Stimulated activated CD4-positive, alpha-beta T cell treated with anti-CD3 and anti-CD28 coated beads, Interleukin-1b, Interleukin-23, amount 100 ng/mL, for 24 hours (primary cell): Measurements from ENCODE around the gene CHFR.
"Not testable (repeated sequence)": the region's sequence is repeated elsewhere in the genome, so short reads cannot be mapped to it uniquely, and the experiment has no call there.

Experiments used
- DNase-seq, 4 experiments: peaks; one replicate each; pipeline ENCODE4 v3.0.0-alpha.2; 2020; ENCODE audit warnings: low read depth in 4 of 4, low spot score in 1 of 4

CHFR gene

GRCh38 chr12:132841151-132841550 is 46.3 kb downstream of the CHFR start:
- DNase-seq, result no peak

- DNase-seq, result no peak
These were observed 46.9 kb downstream of the CHFR start for GRCh38 chr12:132840536-132840935.

GRCh38 chr12:132839558-132840235 is 47.7 kb downstream of the CHFR start:
- no peak for DNase-seq

GRCh38 chr12:132838410-132839080 is 48.9 kb downstream of the CHFR start:
- DNase-seq, result no peak

GRCh38 chr12:132837693-132838409 is 49.6 kb downstream of the CHFR start:
- no peak for DNase-seq

GRCh38 chr12:132836795-132837331 is 50.5 kb downstream of the CHFR start:
- no peak for DNase-seq

- not testable (repeated sequence) for DNase-seq
These were observed 51.2 kb downstream of the CHFR start for GRCh38 chr12:132836230-132836629.

- DNase-seq, result no peak
These were observed 52.1 kb downstream of the CHFR start for GRCh38 chr12:132835076-132836025.

- DNase-seq, result no peak
These were observed 53.2 kb downstream of the CHFR start for GRCh38 chr12:132834181-132834711.

- DNase-seq, result no peak
These were observed 54.1 kb downstream of the CHFR start for GRCh38 chr12:132833341-132833740.

GRCh38 chr12:132831771-132832170 is 55.6 kb downstream of the CHFR start:
- no peak for DNase-seq

- peak; percentile 89 to 94 (median 93) for DNase-seq
These were observed 58.5 kb downstream of the CHFR start, which contains the start of gene GOLGA3 for GRCh38 chr12:132828706-132829534. GOLGA3 (minus strand) TSS chr12:132828869; CDS start chr12:132822128, 6,741 bp downstream.

- no peak for DNase-seq
These were observed 59.4 kb downstream of the CHFR start for GRCh38 chr12:132827763-132828703.

GRCh38 chr12:132825861-132826260 is 61.5 kb downstream of the CHFR start:
- no peak for DNase-seq

GRCh38 chr12:132825089-132825488 is 62.3 kb downstream of the CHFR start:
- DNase-seq, result no peak

- DNase-seq, result no peak
These were observed 63.4 kb downstream of the CHFR start for GRCh38 chr12:132824053-132824452.

GRCh38 chr12:132818562-132818961 is 68.8 kb downstream of the CHFR start:
- DNase-seq, result no peak

- DNase-seq, result no peak
These were observed 73.2 kb downstream of the CHFR start for GRCh38 chr12:132814232-132814631.
